GM12891 (cell line): Measurements from ENCODE around the gene TMPRSS4.
A peak's percentile ranks its signal among the peaks of the same experiment; 100 is the strongest.

Source experiments
- DNase-seq: peaks from one replicate; pipeline ENCODE4 v3.0.0; 2011; ENCODE audit warnings: low spot score; ENCODE audit not compliant: insufficient read length
- FAIRE-seq: peaks from 2 replicates; lab custom pipeline; 2011; peaks lifted over from hg19 to GRCh38; lab: Jason Lieb, UNC
- PAX5 ChIP-seq: IDR thresholded peaks from 2 replicates; pipeline ENCODE4 v1.6.1; 2011; ENCODE audit warnings: low read length, moderate library complexity, mild to moderate bottlenecking; ENCODE audit not compliant: insufficient read depth, severe bottlenecking
- POLR2A ChIP-seq: IDR thresholded peaks from 2 replicates; pipeline ENCODE4 v1.6.1; 2011; ENCODE audit warnings: low read depth, low read length, control low read depth
- POLR2AphosphoS5 ChIP-seq: IDR thresholded peaks from 2 replicates; pipeline ENCODE4 v1.6.1; 2011; ENCODE audit warnings: low read depth, low read length, control low read depth
- POU2F2 ChIP-seq: IDR thresholded peaks from 2 replicates; pipeline ENCODE4 v1.6.1; 2011; ENCODE audit warnings: low read depth, mild to moderate bottlenecking, control low read depth, low read length, moderate library complexity
- SPI1 ChIP-seq: IDR thresholded peaks from 2 replicates; pipeline ENCODE4 v1.6.1; 2011; ENCODE audit warnings: low read depth, low read length, control low read depth
- TAF1 ChIP-seq: IDR thresholded peaks from 2 replicates; pipeline ENCODE4 v1.6.1; 2011; ENCODE audit warnings: low read depth, low read length, control low read depth

Gene TMPRSS4

DNA sequence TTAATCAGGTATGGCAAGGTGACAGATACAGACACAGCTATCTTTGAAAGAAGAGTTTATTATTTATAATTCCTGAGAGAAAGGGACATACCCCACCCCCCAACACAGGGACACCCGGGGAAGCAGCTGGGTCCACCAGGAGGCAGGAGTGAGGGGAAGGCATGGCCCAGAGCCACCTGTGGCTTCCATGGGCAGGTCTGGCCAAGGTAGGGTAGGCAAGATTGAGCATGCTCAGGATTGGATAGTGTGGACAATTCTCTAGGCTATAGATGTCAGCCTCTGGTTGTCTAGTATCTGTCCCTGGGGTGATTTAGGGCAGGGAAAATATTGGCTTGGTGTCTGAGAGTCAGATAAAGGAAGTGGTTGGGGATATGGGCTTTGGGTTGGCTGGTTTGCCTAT is 37.4 kb downstream of the TMPRSS4 start:
- no peak for FAIRE-seq
- TF ChIP-seq SPI1 (no peak), POLR2A (no peak), POLR2AphosphoS5 (no peak), PAX5 (no peak), POU2F2 (no peak), TAF1 (no peak)
- no peak for DNase-seq

DNA sequence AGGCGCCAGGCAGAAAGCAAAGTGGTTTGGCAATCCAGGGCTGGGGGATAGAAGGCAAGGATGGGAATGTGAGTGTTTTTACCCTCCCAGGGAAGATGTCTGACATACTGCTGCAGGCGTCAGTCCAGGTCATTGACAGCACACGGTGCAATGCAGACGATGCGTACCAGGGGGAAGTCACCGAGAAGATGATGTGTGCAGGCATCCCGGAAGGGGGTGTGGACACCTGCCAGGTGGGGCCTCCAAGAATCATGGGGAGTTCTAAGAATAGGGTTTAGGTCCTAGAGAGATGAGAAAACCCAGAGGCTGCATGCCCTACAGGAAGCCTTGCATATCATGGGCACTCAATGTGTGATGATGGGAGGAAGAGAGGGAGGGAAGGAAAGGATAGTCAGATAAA is 38.2 kb downstream of the TMPRSS4 start:
- TF ChIP-seq PAX5 (no peak), SPI1 (no peak), POU2F2 (no peak), POLR2AphosphoS5 (no peak), TAF1 (no peak), POLR2A (no peak)
- FAIRE-seq (no peak), DNase-seq (no peak)

DNA sequence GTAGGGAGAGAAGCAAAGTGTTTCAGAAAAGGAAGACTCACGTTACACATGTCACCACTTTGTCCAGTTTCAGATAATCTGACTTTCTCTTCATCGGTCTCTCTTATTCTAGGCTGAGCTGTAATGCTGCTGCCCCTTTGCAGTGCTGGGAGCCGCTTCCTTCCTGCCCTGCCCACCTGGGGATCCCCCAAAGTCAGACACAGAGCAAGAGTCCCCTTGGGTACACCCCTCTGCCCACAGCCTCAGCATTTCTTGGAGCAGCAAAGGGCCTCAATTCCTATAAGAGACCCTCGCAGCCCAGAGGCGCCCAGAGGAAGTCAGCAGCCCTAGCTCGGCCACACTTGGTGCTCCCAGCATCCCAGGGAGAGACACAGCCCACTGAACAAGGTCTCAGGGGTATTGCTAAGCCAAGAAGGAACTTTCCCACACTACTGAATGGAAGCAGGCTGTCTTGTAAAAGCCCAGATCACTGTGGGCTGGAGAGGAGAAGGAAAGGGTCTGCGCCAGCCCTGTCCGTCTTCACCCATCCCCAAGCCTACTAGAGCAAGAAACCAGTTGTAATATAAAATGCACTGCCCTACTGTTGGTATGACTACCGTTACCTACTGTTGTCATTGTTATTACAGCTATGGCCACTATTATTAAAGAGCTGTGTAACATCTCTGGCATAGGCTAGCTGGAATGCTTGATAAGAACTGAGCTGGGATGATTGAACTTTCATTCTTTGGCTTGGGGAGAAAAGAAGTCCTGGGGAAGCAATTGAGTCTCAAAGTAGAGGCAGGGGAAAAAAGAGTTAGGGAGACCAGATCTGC is 41.1 kb downstream of the TMPRSS4 start:
- no peak for DNase-seq
- TF ChIP-seq POLR2A: no peak
- FAIRE-seq: no peak

DNA sequence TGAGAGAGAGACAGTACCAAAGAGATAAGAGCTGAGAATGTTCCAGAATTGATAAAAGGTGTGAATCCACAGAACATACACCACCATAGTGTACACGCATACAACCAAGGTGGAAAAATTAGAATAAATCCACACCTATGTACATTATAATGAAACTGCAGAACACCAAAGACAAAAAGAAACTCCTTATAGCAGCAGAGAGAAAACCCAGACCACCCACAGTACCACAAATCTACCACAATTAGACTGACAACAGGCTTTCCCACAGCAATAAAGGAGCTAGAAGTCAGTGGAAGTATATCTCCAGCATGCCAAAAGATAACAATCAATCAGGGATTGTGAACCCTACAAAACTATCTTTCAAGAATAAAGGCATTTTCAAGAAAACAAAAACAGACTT is 43.9 kb downstream of the TMPRSS4 start:
- DNase-seq (no peak), FAIRE-seq (no peak)
- TF ChIP-seq TAF1 (no peak), POLR2AphosphoS5 (no peak), POU2F2 (no peak), POLR2A (no peak)

DNA sequence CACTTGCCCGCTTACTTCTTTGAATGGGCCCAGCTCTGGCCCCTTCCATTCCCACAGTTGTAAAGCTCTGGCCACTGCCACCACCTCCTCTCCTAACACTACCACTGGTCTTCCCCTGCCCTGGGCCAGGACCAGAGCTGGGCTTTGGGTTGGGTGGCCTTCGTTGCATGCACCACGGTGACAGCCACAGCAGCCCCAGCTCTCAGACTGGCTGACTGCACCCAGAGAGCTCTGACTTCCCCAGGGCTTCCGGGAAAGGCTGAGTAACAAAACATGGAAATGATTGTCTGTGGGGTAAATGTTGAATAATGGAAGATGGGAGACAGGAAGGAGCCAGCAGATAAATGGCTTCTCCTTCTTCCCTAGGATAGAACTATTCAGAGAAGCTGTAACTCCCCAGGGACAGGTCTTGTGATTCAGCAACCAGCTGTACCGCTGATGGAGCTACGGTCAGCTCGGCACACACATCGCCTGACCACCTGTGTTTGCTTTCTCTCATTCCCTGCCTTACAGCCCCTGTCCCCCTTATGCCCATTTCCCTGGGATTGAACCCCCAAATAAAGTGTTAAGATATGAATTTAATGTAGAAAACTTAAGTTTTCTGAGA is 48.2 kb downstream of the TMPRSS4 start:
- FAIRE-seq (no peak), DNase-seq (no peak)
- TF ChIP-seq TAF1 (no peak), POLR2AphosphoS5 (no peak), SPI1 (no peak), PAX5 (no peak), POLR2A (no peak), POU2F2 (no peak)

DNA sequence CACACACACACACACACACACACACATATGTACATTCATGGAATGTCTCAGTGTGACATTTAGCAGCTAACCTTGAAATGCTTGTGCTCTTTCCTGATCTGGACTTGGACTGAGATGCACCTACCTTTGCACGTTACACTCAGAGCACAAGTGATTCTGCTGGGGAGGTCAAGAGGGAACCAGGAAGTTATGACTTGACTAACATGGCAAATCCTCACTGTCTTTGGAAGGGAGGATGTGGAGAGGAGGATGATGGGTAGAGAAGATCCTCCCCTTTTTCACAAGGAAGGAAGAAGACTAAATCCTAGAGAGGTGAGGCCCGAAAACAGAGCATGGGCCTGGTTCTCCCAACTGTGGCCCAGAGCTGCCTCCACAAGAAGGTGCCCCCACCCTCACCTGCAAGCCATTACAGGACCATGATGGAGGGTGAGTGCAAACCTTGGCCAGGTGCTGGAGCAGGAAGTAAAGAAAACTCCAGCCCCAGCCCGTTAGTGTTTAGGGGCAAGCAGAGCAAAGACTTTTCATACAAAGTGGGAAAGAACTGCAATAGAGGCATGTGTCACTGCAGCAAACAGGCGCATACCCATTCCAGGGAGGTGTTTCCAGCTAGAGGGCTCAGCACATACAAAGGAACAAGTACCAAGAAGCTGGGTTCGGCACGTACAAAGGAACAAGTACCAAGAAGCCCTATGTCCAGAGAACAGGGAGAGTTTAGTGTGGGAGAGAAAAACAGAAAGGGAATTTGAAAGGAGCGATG is 49.4 kb downstream of the TMPRSS4 start:
- peak; percentile 5 for FAIRE-seq
- TF ChIP-seq SPI1 (no peak), POLR2A (peak; percentile 77), POU2F2 (peak; percentile 41; the same call in 1 of the 2 replicates), PAX5 (no peak), POLR2AphosphoS5 (peak; percentile 63; the same call in 1 of the 2 replicates)
- no peak for DNase-seq

DNA sequence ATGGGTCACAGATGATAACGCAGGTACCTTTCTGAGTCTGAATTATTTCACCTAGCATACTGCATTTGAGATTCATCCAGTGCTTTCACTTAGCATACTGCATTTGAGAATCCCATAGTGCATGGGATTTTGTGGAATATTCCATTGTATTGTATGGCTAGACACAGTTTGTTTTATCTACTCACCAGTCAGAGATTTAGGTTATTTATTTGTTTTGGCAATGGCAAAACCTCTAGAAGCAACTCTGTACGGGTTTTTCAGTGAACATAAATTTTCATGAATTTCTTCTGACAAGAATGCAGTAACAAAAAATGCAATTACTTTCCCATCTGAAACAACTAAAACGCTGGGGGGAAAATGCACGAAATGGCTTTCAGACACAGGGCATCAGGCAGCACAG is 51.4 kb downstream of the TMPRSS4 start:
- FAIRE-seq: no peak
- TF ChIP-seq TAF1: no peak
- no peak for TF ChIP-seq PAX5
- TF ChIP-seq SPI1: no peak
- TF ChIP-seq POU2F2: no peak
- DNase-seq: no peak

DNA sequence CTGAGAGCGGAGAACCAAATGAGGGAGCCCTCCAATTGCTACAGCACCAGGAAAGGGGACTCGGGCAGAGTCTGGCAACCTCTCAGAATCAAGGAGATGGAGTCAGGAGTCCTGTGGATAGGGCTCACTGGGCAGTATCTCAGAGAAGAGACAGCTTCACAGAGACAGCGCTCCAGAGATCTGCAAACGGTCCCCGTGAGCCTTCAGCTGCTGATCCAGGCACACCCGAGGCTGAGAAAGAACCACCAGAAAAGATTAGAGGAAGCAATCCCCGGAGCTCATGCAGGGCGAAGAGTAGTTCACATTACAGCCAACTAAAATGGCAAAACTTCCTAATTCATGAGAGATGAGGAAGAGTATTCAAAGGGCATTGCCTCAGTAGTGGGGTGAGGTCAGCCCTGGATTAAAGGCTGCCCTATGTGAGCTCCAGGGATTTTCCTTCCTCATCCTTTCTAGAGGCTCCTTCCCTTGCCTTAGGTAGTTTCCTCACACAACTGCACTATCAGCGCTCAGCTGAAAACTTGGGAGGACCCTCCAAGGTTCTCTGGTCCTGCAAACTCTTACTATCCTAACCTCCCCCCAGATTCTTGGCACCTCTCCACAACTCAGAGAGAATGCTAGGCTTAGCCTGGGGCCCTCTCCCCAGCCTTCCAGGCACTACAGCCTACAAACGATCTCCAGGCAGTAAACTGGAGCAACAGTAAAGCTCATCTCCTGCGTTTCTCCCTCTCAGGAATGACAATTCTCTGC is 52.0 kb downstream of the TMPRSS4 start:
- TF ChIP-seq SPI1 (no peak), TAF1 (no peak), POLR2A (no peak), PAX5 (no peak), POLR2AphosphoS5 (no peak), POU2F2 (no peak)
- DNase-seq: no peak
- FAIRE-seq: no peak

DNA sequence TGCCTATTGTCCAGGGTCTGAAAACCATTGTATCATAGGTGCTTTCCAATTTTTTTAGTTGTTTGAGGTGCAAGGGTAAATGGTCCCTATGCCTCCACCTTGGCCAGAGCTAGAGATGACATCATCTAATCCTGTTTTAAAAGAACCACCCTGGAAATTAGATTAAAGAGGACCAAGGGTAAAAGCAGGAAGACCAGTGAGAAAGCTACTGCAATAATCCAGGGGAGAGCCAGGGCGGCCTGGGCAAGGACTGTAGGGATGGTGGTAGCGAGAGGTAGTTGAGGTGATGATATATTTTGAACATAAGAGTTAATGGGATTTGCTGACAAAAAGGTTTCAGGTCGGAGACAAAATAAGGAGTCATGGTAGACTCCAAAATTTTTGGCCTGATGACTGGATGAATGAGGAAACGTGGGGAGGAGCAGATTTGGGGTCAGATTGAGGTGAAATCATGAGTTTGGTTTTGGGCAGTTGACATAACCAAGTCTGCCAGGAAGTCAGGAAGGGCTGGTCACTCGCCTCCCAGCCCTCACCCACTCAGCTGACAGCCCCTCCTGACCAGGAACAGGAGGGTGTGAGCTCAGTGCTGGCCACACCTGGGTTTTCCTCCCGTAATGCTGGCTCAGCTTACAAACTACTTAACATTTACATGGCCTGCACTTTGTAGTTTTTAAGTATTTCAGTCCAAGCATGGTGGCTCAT is 52.7 kb downstream of the TMPRSS4 start:
- TF ChIP-seq TAF1 (no peak), POU2F2 (no peak), POLR2AphosphoS5 (no peak), PAX5 (no peak), POLR2A (no peak), SPI1 (no peak)
- DNase-seq (no peak), FAIRE-seq (no peak)
